GM23248 (cell line): ENCODE data around the gene POFUT1.

Experiments
- EZH2 ChIP-seq: fragments of 200-600 bp; sonication (generic); IDR thresholded peaks from 2 replicates; pipeline ENCODE4 v1.6.1; 2018; ENCODE audit warnings: antibody characterized with exemption, mild to moderate bottlenecking; ENCODE audit not compliant: insufficient read depth, poor library complexity, severe bottlenecking
- EZH2phosphoT487 ChIP-seq: fragments of 200-600 bp; sonication (generic); IDR thresholded peaks from 2 replicates; pipeline ENCODE4 v1.6.1; 2018; ENCODE audit warnings: antibody characterized with exemption, moderate library complexity, mild to moderate bottlenecking, low read depth; ENCODE audit not compliant: insufficient read depth

GRCh38 chr20:32184961-32185603, 22.6 kb upstream of the POFUT1 start:
- no peak for TF ChIP-seq EZH2
- no peak for TF ChIP-seq EZH2phosphoT487
